Measurements from ENCODE around the gene ADGRL4.
"Not testable (repeated sequence)": the region's sequence is repeated elsewhere in the genome, so short reads cannot be mapped to it uniquely, and the experiment has no call there.

The ADGRL4 gene

GRCh38 chr1:79006564-79006963 lies at the start of gene ADGRL4:
Gene ADGRL4, minus strand, starts transcription at chr1:79006730. Its CDS starts 76 bp downstream, at chr1:79006654.
- DNase-seq, result peak in 3 of 10 donors; percentile 51 to 59 (median 59)

DNA sequence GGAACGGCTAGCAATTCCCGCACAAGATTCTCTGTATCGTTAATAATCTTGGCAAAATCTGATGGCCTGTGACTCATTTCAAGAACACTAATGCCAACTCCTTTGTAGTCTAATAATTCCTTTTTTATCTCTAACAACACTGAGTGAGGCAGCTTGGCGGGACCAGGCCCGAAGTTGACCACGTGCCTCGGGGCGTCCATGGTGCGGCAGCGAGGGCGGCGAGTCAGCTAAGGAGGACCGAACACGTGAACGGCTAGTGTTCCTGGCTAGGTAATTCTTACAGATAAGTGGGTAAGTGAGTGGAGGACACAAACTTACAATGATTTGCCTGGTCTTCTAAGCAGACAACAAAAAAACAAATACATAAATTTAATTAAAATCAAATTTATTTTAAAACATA lies 49.3 kb upstream of the ADGRL4 start:
- intact Hi-C loops (cut with DNase I), result no loop called here

More at GRCh38 chr1:79006564-79006963, at the start of gene ADGRL4:
- intact Hi-C loops (cut with DNase I), result no loop called here

GRCh38 chr1:79052829-79053449 lies 46.4 kb upstream of the ADGRL4 start:
- intact Hi-C loops (cut with DNase I), result no loop called here
- no peak for DNase-seq

More for the DNA sequence above, 49.3 kb upstream of the ADGRL4 start:
- DNase-seq, result peak in 1 of 10 donors; percentile 53

DNA sequence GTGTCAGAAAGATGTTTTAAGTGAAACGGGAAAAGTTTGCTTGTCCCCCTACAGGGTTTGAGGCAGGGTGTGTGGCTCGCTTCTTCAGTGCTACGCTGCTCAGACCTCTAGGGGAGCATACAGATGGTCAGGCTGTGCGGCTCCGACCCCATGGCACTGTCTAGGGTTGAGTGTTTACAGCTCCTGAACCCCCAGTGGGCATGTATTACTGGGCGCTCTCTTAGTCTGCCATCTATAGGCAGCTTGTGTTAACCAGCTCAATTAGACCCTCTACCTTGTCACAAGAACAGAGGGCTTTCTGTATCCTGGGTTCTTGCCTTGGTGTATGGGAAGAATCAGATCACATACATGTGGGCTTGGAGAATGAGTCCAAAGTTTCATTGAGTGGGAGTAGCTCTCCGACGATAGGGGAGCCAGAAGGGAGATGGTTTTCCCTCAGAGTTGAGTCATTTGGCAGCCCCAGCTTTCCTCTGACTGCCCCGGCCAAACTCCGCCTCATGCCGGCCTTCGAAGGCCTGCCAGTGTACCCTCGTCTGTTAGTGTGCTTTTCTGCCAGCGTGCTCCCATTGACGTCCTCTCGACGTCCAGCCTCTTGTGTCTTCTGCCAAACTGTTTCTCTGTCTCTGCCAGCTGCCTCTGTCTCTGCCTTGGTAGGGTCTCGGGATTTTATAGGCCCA lies 38.6 kb upstream of the ADGRL4 start:
- peak in 1 of 10 donors; percentile 43 for DNase-seq
- intact Hi-C loops (cut with DNase I), result no loop called here

DNA sequence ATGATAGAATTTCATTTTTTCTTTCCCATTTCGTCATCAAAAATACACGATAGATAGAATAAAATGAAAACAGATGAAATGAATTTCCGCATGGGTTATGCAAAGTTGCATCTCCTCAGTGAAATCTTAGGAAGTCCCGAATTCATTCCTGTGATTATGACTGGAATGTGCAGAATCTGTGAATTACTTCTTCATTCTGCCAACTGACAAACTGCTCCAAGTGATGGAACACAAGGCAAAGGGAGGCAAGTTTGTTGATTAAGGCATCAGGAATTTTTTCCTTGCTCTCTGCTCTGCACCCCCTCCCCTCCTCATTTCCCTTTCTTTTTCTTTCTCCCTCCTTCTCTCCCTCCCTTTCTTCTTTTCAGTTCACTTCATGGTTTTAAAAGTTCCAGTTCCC lies 37.0 kb upstream of the ADGRL4 start:
- DNase-seq, result no peak
- intact Hi-C loops (cut with DNase I), result no loop called here

GRCh38 chr1:79042539-79042938 lies 36.0 kb upstream of the ADGRL4 start:
- no peak for DNase-seq
- intact Hi-C loops (cut with DNase I), result no loop called here

GRCh38 chr1:79042117-79042516 lies 35.6 kb upstream of the ADGRL4 start:
- DNase-seq, result no peak
- intact Hi-C loops (cut with DNase I), result no loop called here

DNA sequence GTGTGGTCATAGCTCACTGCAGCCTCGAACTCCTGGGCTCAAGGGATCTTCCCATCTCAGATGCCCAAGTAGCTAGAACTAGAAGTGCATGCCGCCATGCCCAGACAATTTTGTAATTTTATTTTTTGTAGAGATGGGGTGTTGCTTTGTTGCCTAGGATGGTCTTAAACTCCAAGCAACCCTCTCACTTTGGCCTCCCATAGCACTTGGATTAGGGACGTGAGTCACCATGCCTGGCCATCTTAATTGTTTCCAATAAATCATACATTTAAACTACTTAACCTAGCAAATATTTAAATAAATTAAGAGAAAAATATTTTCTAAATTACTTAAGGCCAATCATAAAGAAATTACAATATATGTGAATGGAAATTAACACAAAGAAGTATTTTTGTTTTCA lies 35.1 kb upstream of the ADGRL4 start:
- no peak for DNase-seq
- intact Hi-C loops (cut with DNase I), result no loop called here

DNA sequence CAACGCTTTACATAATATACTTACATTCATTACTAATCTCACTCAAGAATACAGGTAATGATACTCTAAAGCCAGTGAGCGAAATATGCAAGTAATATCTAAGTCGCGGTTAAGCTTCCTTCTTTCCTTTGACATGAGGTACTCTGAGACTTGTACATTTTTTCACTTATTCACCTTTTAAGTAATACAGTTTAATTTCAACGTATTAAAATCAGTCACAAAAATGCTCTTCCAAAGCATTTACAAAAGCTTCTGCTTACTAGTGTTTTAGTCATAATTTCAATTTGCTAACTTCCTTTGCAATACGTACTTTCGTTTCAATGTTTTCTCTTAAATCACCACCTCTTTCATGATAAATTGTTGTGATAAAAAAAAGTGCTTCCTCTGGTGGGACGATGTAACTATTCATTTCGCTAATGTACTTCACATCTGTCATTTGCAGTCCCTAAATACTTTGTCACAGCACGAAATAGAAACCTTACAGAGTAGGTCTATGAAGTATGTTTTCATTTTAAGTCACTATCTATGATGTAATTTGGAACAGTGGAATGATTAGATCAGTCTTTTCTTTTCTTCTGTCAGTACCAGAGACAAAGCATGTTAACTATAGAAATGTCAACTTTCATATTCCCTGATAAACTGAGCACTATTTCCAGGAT lies 34.0 kb upstream of the ADGRL4 start:
- no peak for DNase-seq
- intact Hi-C loops (cut with DNase I), result no loop called here

- no peak for DNase-seq
- intact Hi-C loops (cut with DNase I), result no loop called here
These were observed 30.6 kb upstream of the ADGRL4 start for GRCh38 chr1:79037085-79037484.

GRCh38 chr1:79012500-79012899 lies 6.0 kb upstream of the ADGRL4 start:
- intact Hi-C loops (cut with DNase I), result no loop called here
- no peak for DNase-seq

GRCh38 chr1:79010589-79010988 lies 4.1 kb upstream of the ADGRL4 start:
- no peak for DNase-seq
- intact Hi-C loops (cut with DNase I), result no loop called here

- DNase-seq, result no peak
- intact Hi-C loops (cut with DNase I), result no loop called here
These were observed 585 bp downstream of the ADGRL4 start for GRCh38 chr1:79005945-79006344.

GRCh38 chr1:79004916-79005315 lies 1.6 kb downstream of the ADGRL4 start:
- intact Hi-C loops (cut with DNase I), result no loop called here
- no peak for DNase-seq

DNA sequence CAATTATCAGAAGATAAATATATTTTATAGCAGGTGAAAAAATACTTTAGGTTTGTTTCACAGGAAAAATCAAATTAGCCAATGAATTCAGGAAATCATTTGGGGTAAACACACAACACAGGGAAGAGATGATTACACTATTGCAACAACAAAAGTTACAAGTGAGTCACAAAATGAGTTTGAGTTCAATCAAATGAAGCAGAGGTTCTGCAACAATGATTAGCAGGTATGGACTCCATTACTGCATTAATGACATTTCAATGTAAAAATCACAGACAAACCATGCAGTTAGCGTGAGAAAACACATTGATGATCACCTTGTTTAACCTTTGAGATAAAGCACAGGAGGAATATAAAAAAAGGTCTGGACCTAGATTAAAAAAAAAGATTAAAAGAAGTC lies 9.7 kb downstream of the ADGRL4 start:
- intact Hi-C loops (cut with DNase I), result no loop called here
- no peak for DNase-seq

DNA sequence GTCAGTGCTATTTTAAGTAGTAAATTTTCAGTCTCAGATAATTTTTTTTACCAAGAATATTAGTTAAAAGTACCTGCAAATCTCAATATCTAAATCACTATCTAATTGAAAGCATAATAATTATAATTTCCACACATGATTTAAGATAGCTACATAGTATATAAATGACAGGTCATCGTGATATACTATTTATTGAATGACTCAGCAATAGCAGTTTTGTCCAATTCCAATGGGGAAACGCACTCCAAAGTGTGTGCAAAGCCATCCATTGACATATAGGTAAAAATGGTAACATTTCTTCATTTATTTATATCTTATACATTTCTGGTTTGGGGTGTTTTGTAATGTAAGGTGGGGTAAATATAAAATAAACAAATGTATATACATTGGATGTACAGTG lies 19.5 kb downstream of the ADGRL4 start:
- intact Hi-C loops (cut with DNase I), result no loop called here
- no peak for DNase-seq

- intact Hi-C loops (cut with DNase I), result no loop called here
- DNase-seq, result no peak
These were observed 26.0 kb downstream of the ADGRL4 start for GRCh38 chr1:78980511-78980910.

DNA sequence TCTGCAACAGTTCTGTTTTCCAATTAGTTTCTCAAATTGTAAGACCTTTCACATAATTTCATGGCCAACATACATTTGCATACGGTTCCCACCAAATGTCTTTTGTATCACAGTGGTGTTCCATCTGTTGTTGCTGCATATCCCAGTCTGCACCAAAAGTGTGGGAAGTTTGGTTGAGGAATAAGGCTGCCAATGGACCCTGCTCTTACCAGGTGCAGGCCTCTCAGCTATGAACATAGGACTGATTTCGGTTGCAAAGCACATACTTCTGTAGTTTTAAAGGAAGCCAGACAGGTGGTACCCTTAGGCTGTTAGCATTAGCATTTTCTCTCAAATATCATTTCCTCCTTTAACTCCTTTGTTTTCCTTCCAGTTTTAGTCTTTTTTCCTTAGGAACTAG lies 33.8 kb downstream of the ADGRL4 start:
- intact Hi-C loops (cut with DNase I), result no loop called here
- no peak for DNase-seq

- DNase-seq, result not testable (repeated sequence)
These were observed 39.4 kb downstream of the ADGRL4 start for GRCh38 chr1:78967091-78967490.

DNA sequence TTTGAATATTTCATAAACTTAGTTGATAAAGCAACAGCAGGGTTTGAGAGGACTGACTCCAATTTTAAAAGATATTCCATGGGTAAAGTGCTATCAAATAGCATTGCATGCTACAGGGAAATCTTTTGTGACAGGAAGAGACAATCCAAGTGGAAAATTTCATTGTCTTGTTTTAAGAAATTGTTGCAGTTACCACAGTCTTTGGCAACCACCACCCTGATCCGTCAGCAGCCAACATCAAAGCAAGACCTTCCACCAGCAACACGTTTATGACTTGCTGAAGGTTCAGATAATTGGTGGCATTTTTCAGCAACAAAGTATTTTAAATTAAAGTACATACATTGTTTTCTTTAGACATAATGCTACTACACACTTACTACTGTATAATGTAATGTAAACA lies 47.8 kb downstream of the ADGRL4 start:
- DNase-seq, result no peak
- intact Hi-C loops (cut with DNase I), result no loop called here

More at GRCh38 chr1:78967091-78967490, 39.4 kb downstream of the ADGRL4 start:
- intact Hi-C loops (cut with DNase I), result not testable (repeated sequence)

- intact Hi-C loops (cut with DNase I), result no loop called here
- no peak for DNase-seq
These were observed 55.7 kb downstream of the ADGRL4 start for GRCh38 chr1:78950826-78951225.

DNA sequence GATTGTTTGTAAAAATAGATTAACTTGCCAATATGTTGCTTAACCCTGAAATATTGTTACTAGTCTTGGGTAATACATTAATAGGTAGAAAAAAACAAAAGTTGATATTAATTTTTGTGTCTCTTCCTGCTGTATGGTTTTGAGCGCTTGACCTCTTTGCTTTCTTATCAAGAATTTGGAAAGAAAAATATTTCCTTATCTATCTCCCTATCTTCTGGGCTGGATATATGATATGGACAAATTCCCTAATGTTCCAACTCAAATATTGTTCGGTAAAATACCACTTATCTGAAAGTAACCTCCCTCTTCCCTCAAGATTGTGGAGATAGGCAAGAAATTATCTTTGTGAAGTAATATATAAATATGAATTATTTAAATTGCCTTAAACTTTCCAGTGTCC lies 57.3 kb downstream of the ADGRL4 start:
- DNase-seq, result no peak
- intact Hi-C loops (cut with DNase I), result no loop called here

All from posterior cingulate gyrus (tissue), 11 donors.